Lung (tissue), 12 donors: Measurements from ENCODE around the gene SRPK2. TPM values are rescaled to one million over a fixed set of nuclear protein-coding genes. Genes with fewer than 3 reads are reported as not detected.

Experiments
- ATAC-seq: fragments of 200-7000 bp; cut with Tn5 transposase; one replicate; pipeline ENCODE4 v1.9.1; 2020; ENCODE audit warnings: moderate number of reproducible peaks; ENCODE audit not compliant: insufficient read depth, low FRiP score
- DNase-seq, 3 donors: peaks; one replicate each; pipeline ENCODE4 v3.0.0-alpha.2; 2013 to 2017
- H3K27ac ChIP-seq, 2 donors: one replicate each; pipeline ENCODE4 v1.5.1; 2013; ENCODE audit warnings: mild to moderate bottlenecking in 2 of 2, moderate library complexity in 2 of 2, control low read depth in 1 of 2, inconsistent platforms in 1 of 2, low read depth in 1 of 2, low read length in 1 of 2
- H3K27me3 ChIP-seq, 3 donors: one replicate each; pipeline ENCODE4 v1.5.1; 2013; ENCODE audit warnings: low read length in 2 of 3; ENCODE audit not compliant: control insufficient read depth in 3 of 3, insufficient read depth in 3 of 3
- H3K36me3 ChIP-seq, 4 donors: one replicate each; pipeline ENCODE4 v1.5.1; 2013; ENCODE audit warnings: low read length in 4 of 4, mild to moderate bottlenecking in 1 of 4, moderate library complexity in 1 of 4; ENCODE audit not compliant: control insufficient read depth in 4 of 4, insufficient read depth in 4 of 4
- H3K4me1 ChIP-seq, 5 donors: one replicate each; pipeline ENCODE4 v1.5.1; 2013; ENCODE audit warnings: low read length in 5 of 5, mild to moderate bottlenecking in 2 of 5, moderate library complexity in 1 of 5; ENCODE audit not compliant: control insufficient read depth in 5 of 5, insufficient read depth in 5 of 5
- H3K4me3 ChIP-seq: one replicate; pipeline ENCODE4 v1.5.1; 2013; ENCODE audit warnings: mild to moderate bottlenecking, control low read depth, moderate library complexity
- H3K9ac ChIP-seq, 2 donors: one replicate each; pipeline ENCODE4 v1.5.1; 2013; ENCODE audit warnings: low read length in 2 of 2, control low read depth in 1 of 2; ENCODE audit not compliant: insufficient read depth in 1 of 2
- H3K9me3 ChIP-seq, 4 donors: one replicate each; pipeline ENCODE4 v1.5.1; 2013; ENCODE audit warnings: low read length in 3 of 4, mild to moderate bottlenecking in 1 of 4, moderate library complexity in 1 of 4; ENCODE audit not compliant: control insufficient read depth in 4 of 4, insufficient read depth in 3 of 4
- WGBS, 2 donors: extraction: QIAGEN DNeasy Blood & Tissue Kit; methylation state at CpG; one replicate each; pipeline ENCODE4 v1.1.7; 2013; 5-methylcytosine and 5-hydroxymethylcytosine counted together
- polyA plus RNA-seq, 2 donors: library from polyadenylated mRNA; stranded (reverse); fragments of 200-250 nt; gene quantifications; one replicate each; pipeline ENCODE4 v1.2.1, GENCODE V29; 2013
- total RNA-seq, 2 donors: library from RNA; depleted of rRNA in 1 of 2; stranded (reverse); fragments of >200 nt in 1 of 2; gene quantifications; one replicate each; pipeline ENCODE4 v1.2.1, GENCODE V29; 2014 to 2021
- TF ChIP-seq, protein P1 (sequence below): IDR thresholded peaks from 2 replicates; pipeline ENCODE4 v1.5.1; 2012; ENCODE audit warnings: mild to moderate bottlenecking; ENCODE audit errors: control extremely low read depth, extremely low read depth
- donor health status: control.
- donor health status: control.
- donor health status: Bipolar disorder and iron deficiency.
- donor health status: healthy.
- donor health status: DM: yes; HTN: yes; CAD: no.

SRPK2 gene
- total and polyA plus RNA-seq, 4 donors, result 10.8 to 71.2 (median 23.2) TPM

DNA sequence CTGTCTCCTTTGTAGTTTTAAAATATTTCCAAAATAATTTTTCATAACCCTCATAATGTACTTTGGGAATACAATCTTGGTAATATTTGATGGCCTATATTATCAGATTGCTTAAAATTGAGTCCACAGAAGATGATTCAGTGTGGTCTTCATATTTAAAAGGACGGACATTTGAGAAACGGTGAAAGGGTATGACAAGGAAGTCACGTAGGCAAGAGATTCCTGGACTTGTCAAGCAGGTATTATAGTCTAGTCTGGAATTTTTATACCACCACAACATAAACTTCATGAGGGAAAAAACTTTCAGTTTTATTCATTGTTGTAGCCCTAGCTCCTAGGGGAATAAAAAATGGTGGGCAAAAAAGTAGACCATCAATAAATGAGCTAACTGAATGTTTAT, 292.4 kb downstream of the SRPK2 start:
- ATAC-seq, result no peak

DNA sequence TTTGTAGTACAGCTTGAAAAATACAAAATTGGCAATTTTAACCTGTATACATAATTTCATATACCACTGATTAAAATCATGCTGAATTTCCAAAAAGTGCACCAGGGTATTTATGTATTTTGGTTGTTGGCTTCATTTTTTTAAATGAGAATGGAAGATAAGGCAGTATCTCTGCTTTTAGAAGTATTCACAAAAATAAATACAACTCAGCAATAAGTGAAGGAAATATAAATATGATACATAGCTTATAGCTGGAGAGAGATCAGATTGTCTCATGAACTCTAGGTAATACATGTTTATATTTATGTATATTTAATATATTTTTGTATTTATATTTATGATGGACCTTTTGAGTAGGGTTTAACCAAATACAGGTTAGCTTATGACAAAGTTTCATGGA, 293.8 kb downstream of the SRPK2 start:
- ATAC-seq (no peak), DNase-seq (no peak)
- H3K36me3 ChIP-seq, result peaks cover 11 to 39% (median 18%) of the 10 kb centered on the region in 4 donors
- peaks cover 0 to 2% (median 0%) of the 10 kb centered on the region in 5 donors for H3K4me1 ChIP-seq
- TF ChIP-seq, protein P1, sequence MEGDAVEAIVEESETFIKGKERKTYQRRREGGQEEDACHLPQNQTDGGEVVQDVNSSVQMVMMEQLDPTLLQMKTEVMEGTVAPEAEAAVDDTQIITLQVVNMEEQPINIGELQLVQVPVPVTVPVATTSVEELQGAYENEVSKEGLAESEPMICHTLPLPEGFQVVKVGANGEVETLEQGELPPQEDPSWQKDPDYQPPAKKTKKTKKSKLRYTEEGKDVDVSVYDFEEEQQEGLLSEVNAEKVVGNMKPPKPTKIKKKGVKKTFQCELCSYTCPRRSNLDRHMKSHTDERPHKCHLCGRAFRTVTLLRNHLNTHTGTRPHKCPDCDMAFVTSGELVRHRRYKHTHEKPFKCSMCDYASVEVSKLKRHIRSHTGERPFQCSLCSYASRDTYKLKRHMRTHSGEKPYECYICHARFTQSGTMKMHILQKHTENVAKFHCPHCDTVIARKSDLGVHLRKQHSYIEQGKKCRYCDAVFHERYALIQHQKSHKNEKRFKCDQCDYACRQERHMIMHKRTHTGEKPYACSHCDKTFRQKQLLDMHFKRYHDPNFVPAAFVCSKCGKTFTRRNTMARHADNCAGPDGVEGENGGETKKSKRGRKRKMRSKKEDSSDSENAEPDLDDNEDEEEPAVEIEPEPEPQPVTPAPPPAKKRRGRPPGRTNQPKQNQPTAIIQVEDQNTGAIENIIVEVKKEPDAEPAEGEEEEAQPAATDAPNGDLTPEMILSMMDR, result no peak
- H3K27ac ChIP-seq, result no peak overlapping the region
- no peaks in the 10 kb centered on the region for H3K9me3 ChIP-seq
- no peak overlapping the region for H3K4me3 ChIP-seq
- no peaks in the 10 kb centered on the region for H3K27me3 ChIP-seq
- no peak overlapping the region for H3K9ac ChIP-seq

More for the DNA sequence above, 292.4 kb downstream of the SRPK2 start:
- no peak for DNase-seq
- Histone ChIP-seq H3K36me3 (peaks cover 9 to 39% (median 23%) of the 10 kb centered on the region in 4 donors), H3K4me1 (peaks cover 0 to 2% (median 0%) of the 10 kb centered on the region in 5 donors), H3K27me3 (no peaks in the 10 kb centered on the region), H3K4me3 (no peak overlapping the region), H3K9ac (no peak overlapping the region), H3K9me3 (no peaks in the 10 kb centered on the region), H3K27ac (no peak overlapping the region)
- WGBS, 2 donors, result 94 to 96% methylated on average over 3 of the region's 3 CpGs
- TF ChIP-seq, protein P1, result no peak

DNA sequence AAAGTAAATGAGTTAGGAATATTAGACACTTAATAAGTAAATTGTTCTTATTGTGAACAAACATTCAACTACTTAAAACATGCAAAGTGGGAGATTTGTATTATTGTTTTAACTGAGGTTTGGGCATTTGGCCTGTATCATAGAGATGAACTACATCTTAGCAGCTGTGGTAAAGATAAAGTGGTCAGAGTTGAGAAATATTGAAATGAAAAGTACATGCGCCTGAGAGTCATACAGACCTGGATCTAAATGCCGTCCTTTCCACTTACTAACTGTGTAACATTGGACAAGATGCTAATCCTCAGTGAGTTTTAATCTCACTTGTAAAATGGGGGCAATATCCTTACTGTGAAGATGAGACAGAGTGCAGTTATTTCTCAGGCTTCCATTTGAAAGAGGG, 300.3 kb downstream of the SRPK2 start:
- Histone ChIP-seq H3K36me3 (peaks cover 11 to 20% (median 17%) of the 10 kb centered on the region in 4 donors), H3K4me3 (no peak overlapping the region), H3K4me1 (peaks cover 0 to 3% (median 0%) of the 10 kb centered on the region in 5 donors), H3K9me3 (no peaks in the 10 kb centered on the region), H3K9ac (no peak overlapping the region), H3K27me3 (no peaks in the 10 kb centered on the region), H3K27ac (no peak overlapping the region)
- no peak for DNase-seq
- TF ChIP-seq, protein P1, result no peak
- no peak for ATAC-seq
- 90 to 94% methylated on average over 2 of the region's 2 CpGs for WGBS, 2 donors

DNA sequence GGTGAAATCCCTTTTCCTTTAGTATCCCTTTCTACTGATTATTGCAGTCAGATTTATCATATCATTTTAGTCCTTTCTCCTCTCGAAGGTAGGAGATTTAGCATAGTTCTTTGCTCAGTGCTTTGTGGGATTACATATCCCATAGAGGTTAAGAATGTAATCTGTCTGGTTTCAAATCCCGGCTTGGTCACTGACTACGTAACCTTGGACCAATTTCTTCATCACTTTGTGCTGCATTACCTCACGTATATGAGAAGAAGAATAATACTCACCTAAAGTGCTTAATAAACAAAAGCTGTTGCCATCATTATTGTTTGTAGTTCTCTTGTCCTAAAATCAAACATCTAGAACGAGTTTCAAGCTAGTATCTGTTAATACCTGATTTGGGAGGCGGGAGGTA, 300.7 kb downstream of the SRPK2 start:
- Histone ChIP-seq H3K36me3 (peaks cover 11 to 20% (median 15%) of the 10 kb centered on the region in 4 donors), H3K4me1 (peaks cover 0 to 3% (median 0%) of the 10 kb centered on the region in 5 donors), H3K27me3 (no peaks in the 10 kb centered on the region), H3K9me3 (no peaks in the 10 kb centered on the region), H3K9ac (no peak overlapping the region), H3K4me3 (no peak overlapping the region), H3K27ac (no peak overlapping the region)
- 68 to 81% methylated on average over 6 of the region's 6 CpGs for WGBS, 2 donors
- no peak for ATAC-seq
- DNase-seq, result no peak
- TF ChIP-seq, protein P1, result no peak
